Measurements from ENCODE around the gene LGALS3. TPM values are rescaled to one million over a fixed set of nuclear protein-coding genes. Genes with fewer than 3 reads are reported as not detected.

Gene LGALS3
- total RNA-seq, 2 experiments from 2014 or later = 11.7 to 12.1 TPM

- ChIA-PET CTCF (no interaction called here), POLR2A (no interaction called here)
- Histone ChIP-seq H3K36me3 (ENCODE audit: insufficient read depth, low read length) (no peaks in the 10 kb centered on the region), H3K4me1 (ENCODE audit: insufficient read depth, low read length) (peaks cover 23% of the 10 kb centered on the region), H3K4me3 (ENCODE audit: low read length) (no peak overlapping the region), H3K27me3 (ENCODE audit: control insufficient read depth in 1 of 2, insufficient read depth in 2 of 2, low read length in 2 of 2) (no peaks in the 10 kb centered on the region), H3K9me3 (ENCODE audit: control insufficient read depth in 1 of 2, insufficient read depth in 1 of 2, low read length in 2 of 2) (no peaks in the 10 kb centered on the region), H3K27ac (ENCODE audit: low read depth in 1 of 2, low read length in 2 of 2) (no peak overlapping the region)
- DNase-seq = no peak
- no peak for ATAC-seq (ENCODE audit: poor library complexity)
- Mint-ChIP-seq H3K9me3 (no peaks in the 10 kb centered on the region), H3K4me3 (no peak overlapping the region), H3K27me3 (no peaks in the 10 kb centered on the region), H3K4me1 (ENCODE audit: low read depth) (peaks cover 12% of the 10 kb centered on the region), H3K27ac (no peak overlapping the region), H3K36me3 (ENCODE audit: low read depth) (no peaks in the 10 kb centered on the region)
- TF ChIP-seq CTCF (IDR thresholded peaks at IDR 0.05) = no peak
- intact Hi-C loops (cut with DNase I, micrococcal nuclease) = no loop called here
Observed at GRCh38 chr14:55111122-55111708, 17.8 kb upstream of the LGALS3 start.

- intact Hi-C loops (cut with DNase I, micrococcal nuclease) = no loop called here
- Mint-ChIP-seq H3K4me3 (no peak overlapping the region), H3K4me1 (ENCODE audit: low read depth) (no peaks in the 10 kb centered on the region), H3K27ac (no peak overlapping the region), H3K27me3 (no peaks in the 10 kb centered on the region), H3K36me3 (ENCODE audit: low read depth) (no peaks in the 10 kb centered on the region), H3K9me3 (no peaks in the 10 kb centered on the region)
- H3K36me3 ChIP-seq (ENCODE audit: insufficient read depth, low read length) = no peaks in the 10 kb centered on the region
- no peak for TF ChIP-seq CTCF (IDR thresholded peaks at IDR 0.05)
- DNase-seq = no peak
- no peak for ATAC-seq (ENCODE audit: poor library complexity)
- no peak overlapping the region for H3K27ac ChIP-seq (ENCODE audit: low read depth in 1 of 2, low read length in 2 of 2)
- POLR2A ChIA-PET = no interaction called here
- H3K27me3 ChIP-seq (ENCODE audit: control insufficient read depth in 1 of 2, insufficient read depth in 2 of 2, low read length in 2 of 2) = no peaks in the 10 kb centered on the region
- CTCF ChIA-PET = no interaction called here
- no peaks in the 10 kb centered on the region for H3K9me3 ChIP-seq (ENCODE audit: control insufficient read depth in 1 of 2, insufficient read depth in 1 of 2, low read length in 2 of 2)
- H3K4me1 ChIP-seq (ENCODE audit: insufficient read depth, low read length) = peaks cover 5% of the 10 kb centered on the region
- H3K4me3 ChIP-seq (ENCODE audit: low read length) = no peak overlapping the region
Observed at GRCh38 chr14:55114720-55115119, 14.3 kb upstream of the LGALS3 start.

GRCh38 chr14:55115460-55115859, 13.6 kb upstream of the LGALS3 start:
- Mint-ChIP-seq H3K4me1 (ENCODE audit: low read depth) (no peaks in the 10 kb centered on the region), H3K27ac (no peak overlapping the region), H3K9me3 (no peaks in the 10 kb centered on the region), H3K36me3 (ENCODE audit: low read depth) (no peaks in the 10 kb centered on the region), H3K27me3 (no peaks in the 10 kb centered on the region), H3K4me3 (no peak overlapping the region)
- Histone ChIP-seq H3K27me3 (ENCODE audit: control insufficient read depth in 1 of 2, insufficient read depth in 2 of 2, low read length in 2 of 2) (no peaks in the 10 kb centered on the region), H3K36me3 (ENCODE audit: insufficient read depth, low read length) (no peaks in the 10 kb centered on the region), H3K27ac (ENCODE audit: low read depth in 1 of 2, low read length in 2 of 2) (no peak overlapping the region), H3K4me1 (ENCODE audit: insufficient read depth, low read length) (peaks cover 5% of the 10 kb centered on the region), H3K4me3 (ENCODE audit: low read length) (no peak overlapping the region), H3K9me3 (ENCODE audit: control insufficient read depth in 1 of 2, insufficient read depth in 1 of 2, low read length in 2 of 2) (no peaks in the 10 kb centered on the region)
- DNase-seq (no peak), ATAC-seq (ENCODE audit: poor library complexity) (no peak)
- intact Hi-C loops (cut with DNase I, micrococcal nuclease) = no loop called here
- ChIA-PET POLR2A (no interaction called here), CTCF (no interaction called here)
- no peak for TF ChIP-seq CTCF (IDR thresholded peaks at IDR 0.05)
